Measurements from ENCODE around the gene NOX3. TPM values are rescaled to one million over a fixed set of nuclear protein-coding genes. Genes with fewer than 3 reads are reported as not detected.

NOX3 gene
- total RNA-seq, 2 experiments from 2014 or later = not detected

- no peak for DNase-seq
- ChIA-PET CTCF (no interaction called here), POLR2A (no interaction called here)
- no peak for TF ChIP-seq CTCF (IDR thresholded peaks at IDR 0.05)
- Mint-ChIP-seq H3K4me3 (no peak overlapping the region), H3K4me1 (ENCODE audit: low read depth) (peaks cover 9% of the 10 kb centered on the region), H3K27me3 (no peaks in the 10 kb centered on the region), H3K27ac (no peak overlapping the region), H3K9me3 (no peaks in the 10 kb centered on the region), H3K36me3 (ENCODE audit: low read depth) (no peaks in the 10 kb centered on the region)
- intact Hi-C loops (cut with micrococcal nuclease) = no loop called here
- no peak for ATAC-seq
These were observed 21.5 kb downstream of the NOX3 start for GRCh38 chr6:155434096-155434495.

GRCh38 chr6:155432293-155432692, 23.3 kb downstream of the NOX3 start:
- Mint-ChIP-seq H3K27me3 (no peaks in the 10 kb centered on the region), H3K4me3 (no peak overlapping the region), H3K4me1 (ENCODE audit: low read depth) (peaks cover 11% of the 10 kb centered on the region), H3K9me3 (no peaks in the 10 kb centered on the region), H3K36me3 (ENCODE audit: low read depth) (no peaks in the 10 kb centered on the region), H3K27ac (no peak overlapping the region)
- CTCF ChIA-PET = no interaction called here
- TF ChIP-seq CTCF (IDR thresholded peaks at IDR 0.05) = no peak
- ATAC-seq (peak; percentile 47), DNase-seq (no peak)
- intact Hi-C loops (cut with micrococcal nuclease) = no loop called here
- POLR2A ChIA-PET = interaction anchor here (0.6 kb wide), 1 partner anchor 92 kb away, joined by 4 read pairs; no protein-coding TSS in a partner anchor

- H3K9me3 Mint-ChIP-seq = no peaks in the 10 kb centered on the region
- peaks cover 6% of the 10 kb centered on the region for H3K4me1 Mint-ChIP-seq (ENCODE audit: low read depth)
- no peaks in the 10 kb centered on the region for H3K36me3 Mint-ChIP-seq (ENCODE audit: low read depth)
- no peak overlapping the region for H3K27ac Mint-ChIP-seq
- no peaks in the 10 kb centered on the region for H3K27me3 Mint-ChIP-seq
- DNase-seq (no peak), ATAC-seq (no peak)
- H3K4me3 Mint-ChIP-seq = no peak overlapping the region
- ChIA-PET POLR2A (interaction anchor here (1.0 to 1.1 kb wide), 2 partner anchors 11 to 14 kb away, joined by 3 read pairs; no protein-coding TSS in a partner anchor), CTCF (interaction anchor here (1.0 kb wide), 1 partner anchor 13 kb away, joined by 5 read pairs; no protein-coding TSS in a partner anchor)
- intact Hi-C loops (cut with micrococcal nuclease) = no loop called here
- no peak for TF ChIP-seq CTCF (IDR thresholded peaks at IDR 0.05)
These were observed 26.2 kb downstream of the NOX3 start for GRCh38 chr6:155429321-155429893.

- Mint-ChIP-seq H3K27me3 (no peaks in the 10 kb centered on the region), H3K36me3 (ENCODE audit: low read depth) (no peaks in the 10 kb centered on the region), H3K27ac (no peak overlapping the region), H3K9me3 (no peaks in the 10 kb centered on the region), H3K4me3 (no peak overlapping the region), H3K4me1 (ENCODE audit: low read depth) (peaks cover 10% of the 10 kb centered on the region)
- TF ChIP-seq CTCF (IDR thresholded peaks at IDR 0.05) = no peak
- POLR2A ChIA-PET = interaction anchor here (0.5 to 0.8 kb wide), 3 partner anchors 9 to 88 kb away, joined by 3 read pairs; no protein-coding TSS in a partner anchor
- no peak for DNase-seq
- intact Hi-C loops (cut with micrococcal nuclease) = no loop called here
- CTCF ChIA-PET = no interaction called here
- ATAC-seq = no peak
These were observed 29.2 kb downstream of the NOX3 start for GRCh38 chr6:155426408-155426945.

- ATAC-seq = no peak
- CTCF ChIA-PET = no interaction called here
- intact Hi-C loops (cut with micrococcal nuclease) = loop anchor here (5.0 kb wide), 1 partner anchor 92 kb away; no protein-coding TSS in a partner anchor
These were observed 31.5 kb downstream of the NOX3 start for GRCh38 chr6:155424181-155424580.

More at GRCh38 chr6:155424181-155424580, 31.5 kb downstream of the NOX3 start:
- Mint-ChIP-seq H3K27me3 (no peaks in the 10 kb centered on the region), H3K36me3 (ENCODE audit: low read depth) (peaks cover 10% of the 10 kb centered on the region), H3K9me3 (peaks cover 4% of the 10 kb centered on the region), H3K4me3 (no peak overlapping the region), H3K27ac (no peak overlapping the region), H3K4me1 (ENCODE audit: low read depth) (peaks cover 23% of the 10 kb centered on the region)
- POLR2A ChIA-PET = no interaction called here
- no peak for DNase-seq
- TF ChIP-seq CTCF (IDR thresholded peaks at IDR 0.05) = no peak

Measured in activated CD8-positive, alpha-beta T cell treated with anti-CD3 and anti-CD28 coated beads for 36 hours (primary cell).